Keratinocyte (primary cell): Measurements from ENCODE around the gene TBC1D14. TPM values are rescaled to one million over a fixed set of nuclear protein-coding genes. Genes with fewer than 3 reads are reported as not detected.

ENCODE experiments used
- DNase-seq: peaks from one replicate; pipeline ENCODE4 v3.0.0-alpha.2; 2011; ENCODE audit warnings: low read depth, missing footprints, low spot score
- FAIRE-seq: peaks from 2 replicates; lab custom pipeline; 2011; peaks lifted over from hg19 to GRCh38; lab: Jason Lieb, UNC
- H2AFZ ChIP-seq: 2 replicates; pipeline ENCODE4 v1.6.0; 2012; ENCODE audit warnings: low read length, control low read depth, inconsistent platforms; ENCODE audit not compliant: control insufficient read depth
- H3K27ac ChIP-seq: 2 replicates; pipeline ENCODE4 v1.5.1; 2011; ENCODE audit warnings: low read length; ENCODE audit not compliant: control insufficient read depth, insufficient read depth
- H3K27me3 ChIP-seq: 3 replicates; pipeline ENCODE4 v1.6.0; 2011; ENCODE audit warnings: low read length; ENCODE audit not compliant: control insufficient read depth, insufficient read depth; ENCODE audit errors: extremely low read depth
- H3K36me3 ChIP-seq, 2 experiments: 2 replicates in 1 of 2; 3 replicates in 1 of 2; pipeline ENCODE4 v1.5.1; 2011; ENCODE audit warnings: low read length in 2 of 2, mild to moderate bottlenecking in 1 of 2; ENCODE audit not compliant: control insufficient read depth in 2 of 2, insufficient read depth in 2 of 2; ENCODE audit errors: extremely low read depth in 1 of 2
- H3K4me1 ChIP-seq: 3 replicates; pipeline ENCODE4 v1.5.1; 2011; ENCODE audit warnings: low read length; ENCODE audit not compliant: control insufficient read depth, insufficient read depth; ENCODE audit errors: extremely low read depth
- H3K4me2 ChIP-seq: 3 replicates; pipeline ENCODE4 v1.6.0; 2011; ENCODE audit warnings: low read depth, low read length; ENCODE audit not compliant: control insufficient read depth, insufficient read depth; ENCODE audit errors: extremely low read depth
- H3K4me3 ChIP-seq, 3 experiments: fragments of 200-600 bp in 1 of 3; sonication (generic) in 1 of 3; 2 replicates in 2 of 3; 3 replicates in 1 of 3; pipeline ENCODE4 v1.5.1; 2011 to 2016; ENCODE audit warnings: low read length in 3 of 3, mild to moderate bottlenecking in 3 of 3, control low read depth in 2 of 3, inconsistent platforms in 1 of 3, low read depth in 1 of 3, mixed read lengths in 1 of 3, mixed run types in 1 of 3, moderate library complexity in 1 of 3; ENCODE audit not compliant: control insufficient read depth in 2 of 3, insufficient read depth in 2 of 3; ENCODE audit errors: extremely low read depth in 1 of 3
- H3K79me2 ChIP-seq: 2 replicates; pipeline ENCODE4 v1.6.0; 2012; ENCODE audit warnings: low read length; ENCODE audit not compliant: control insufficient read depth, insufficient read depth
- H3K9ac ChIP-seq: 3 replicates; pipeline ENCODE4 v1.6.0; 2011; ENCODE audit warnings: low read length; ENCODE audit not compliant: control insufficient read depth, insufficient read depth; ENCODE audit errors: extremely low read depth
- H3K9me1 ChIP-seq: 3 replicates; pipeline ENCODE4 v1.6.0; 2011; ENCODE audit warnings: low read length; ENCODE audit not compliant: control insufficient read depth, insufficient read depth; ENCODE audit errors: extremely low read depth
- H3K9me3 ChIP-seq: 2 replicates; pipeline ENCODE4 v1.5.1; 2012; ENCODE audit warnings: low read depth, low read length; ENCODE audit not compliant: control insufficient read depth
- H4K20me1 ChIP-seq: 3 replicates; pipeline ENCODE4 v1.6.0; 2011; ENCODE audit warnings: low read length; ENCODE audit not compliant: control insufficient read depth, insufficient read depth; ENCODE audit errors: extremely low read depth
- CTCF ChIP-seq, 3 experiments: IDR thresholded peaks in 1 of 3; conservative IDR thresholded peaks in 1 of 3; optimal IDR thresholded peaks in 1 of 3; 2 replicates in 2 of 3; 3 replicates in 1 of 3; pipeline versions ENCODE3 to v1.5.1; 2011; ENCODE audit warnings: low read length in 3 of 3, mild to moderate bottlenecking in 3 of 3, moderate library complexity in 2 of 3, control low read depth in 1 of 3, inconsistent platforms in 1 of 3; ENCODE audit not compliant: insufficient read depth in 2 of 3; ENCODE audit errors: extremely low read depth in 1 of 3
- EZH2 ChIP-seq: IDR thresholded peaks from one replicate; pipeline ENCODE4 v1.6.1; 2012; ENCODE audit warnings: inconsistent platforms, mild to moderate bottlenecking, low read length, moderate library complexity
- dilution Hi-C: fragments of 300-500 bp; cut with MboI; formaldehyde crosslinking; loops from one replicate; pipeline ENCODE4 v1.7.0; 2020; ENCODE audit warnings: low sequenced_read_pairs; ENCODE audit not compliant: extremely low pct_ligation_motif_present
- polyA plus RNA-seq, 5 experiments: library from polyadenylated mRNA; depleted of rRNA in 3 of 5; stranded (reverse) in 3 of 5; stranded (forward) in 1 of 5; unstranded in 1 of 5; fragments of >200 nt; gene quantifications; 1 replicate in 1 of 5; 2 replicates in 3 of 5; 3 replicates in 1 of 5; pipeline versions ENCODE4 v1.2.1 to v1.2.3, GENCODE V29; 2011 to 2012; ENCODE audit warnings: missing spikeins in 2 of 5, low read depth in 1 of 5, low replicate concordance in 1 of 5

Gene TBC1D14
- polyA plus RNA-seq, 1 donor (not counting 4 experiments of a cell fraction or from before 2014, with no cell fraction given): 55.1 TPM

DNA sequence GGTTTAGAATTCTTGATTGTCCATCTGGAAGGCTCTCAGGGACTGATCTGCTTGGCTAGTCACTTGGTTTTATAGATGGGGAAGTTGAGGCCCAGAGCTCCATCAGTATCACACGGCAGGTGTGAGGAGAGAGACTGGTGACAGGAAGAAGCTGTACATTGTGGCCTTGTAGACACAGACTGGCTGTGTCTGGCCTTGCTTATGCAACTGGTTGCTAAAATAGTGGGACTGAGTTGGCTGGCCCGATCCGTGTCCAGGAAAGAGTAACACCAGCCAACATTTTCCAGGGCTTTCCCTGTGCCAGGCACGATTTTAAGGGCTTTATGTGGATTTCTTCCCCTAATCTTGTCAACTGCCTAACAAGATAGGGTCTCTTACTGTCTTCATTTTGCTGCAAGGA is 2.8 kb downstream of the TBC1D14 start:
- dilution Hi-C loops: no loop called here
- Histone ChIP-seq H3K4me2 (no peak overlapping the region), H3K27ac (no peak overlapping the region), H3K4me3 (no peak overlapping the region), H3K36me3 (no peaks in the 10 kb centered on the region), H3K4me1 (peaks cover 24% of the 10 kb centered on the region), H3K9me3 (no peaks in the 10 kb centered on the region), H4K20me1 (no peaks in the 10 kb centered on the region), H2AFZ (no peak overlapping the region), H3K27me3 (peaks cover 2% of the 10 kb centered on the region), H3K79me2 (no peaks in the 10 kb centered on the region), H3K9me1 (no peaks in the 10 kb centered on the region), H3K9ac (no peak overlapping the region)
- FAIRE-seq (no peak), DNase-seq (no peak)
- no peak for TF ChIP-seq EZH2
- no peak for TF ChIP-seq CTCF (optimal IDR thresholded peaks at IDR 0.05 in 1 of 3, IDR thresholded peaks at IDR 0.05 in 1 of 3, conservative IDR thresholded peaks at IDR 0.05 in 1 of 3; ENCODE audit: extremely low read depth in 1 of 3, insufficient read depth in 2 of 3, low read length in 3 of 3)

DNA sequence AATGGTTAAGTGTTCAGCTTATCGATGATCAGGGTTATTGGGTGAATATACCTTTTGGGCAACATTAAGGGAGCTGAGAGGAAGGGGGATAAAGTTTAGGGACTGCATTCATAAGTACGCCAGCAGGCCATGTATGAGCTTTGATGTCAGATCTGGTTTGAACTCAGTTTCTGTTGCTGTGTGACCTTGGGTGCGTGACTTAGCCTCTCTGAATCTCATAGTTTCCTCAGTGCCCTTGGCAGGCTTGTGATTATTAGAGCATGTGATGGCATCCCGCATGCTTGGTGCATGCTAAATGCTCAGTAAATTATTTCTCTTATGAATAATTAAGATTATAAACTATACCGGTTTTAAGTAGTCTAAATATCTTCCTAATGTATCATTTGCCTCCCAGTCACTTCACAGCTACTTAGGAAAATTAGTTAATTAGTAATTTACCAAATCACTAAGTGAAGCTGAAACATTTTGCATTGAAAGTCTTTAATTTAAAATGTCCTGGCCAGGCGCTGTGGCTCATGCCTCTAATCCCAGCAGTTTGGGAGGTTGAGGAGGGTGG is 3.8 kb downstream of the TBC1D14 start:
- Histone ChIP-seq H3K4me2 (no peak overlapping the region), H3K79me2 (no peaks in the 10 kb centered on the region), H3K9me1 (no peaks in the 10 kb centered on the region), H3K27me3 (no peaks in the 10 kb centered on the region), H3K9me3 (no peaks in the 10 kb centered on the region), H2AFZ (no peak overlapping the region), H4K20me1 (no peaks in the 10 kb centered on the region), H3K9ac (no peak overlapping the region), H3K27ac (no peak overlapping the region), H3K36me3 (no peaks in the 10 kb centered on the region), H3K4me3 (no peak overlapping the region), H3K4me1 (peaks cover 22% of the 10 kb centered on the region)
- dilution Hi-C loops: no loop called here
- no peak for DNase-seq
- TF ChIP-seq CTCF (optimal IDR thresholded peaks at IDR 0.05 in 1 of 3, IDR thresholded peaks at IDR 0.05 in 1 of 3, conservative IDR thresholded peaks at IDR 0.05 in 1 of 3; ENCODE audit: extremely low read depth in 1 of 3, insufficient read depth in 2 of 3, low read length in 3 of 3): no peak
- TF ChIP-seq EZH2: no peak
- FAIRE-seq: no peak
